HG02798 (cell line): ENCODE measurements around the gene CAMK1G.

ENCODE experiments used
- ATAC-seq: cut with Tn5 transposase; IDR thresholded peaks from one replicate; pipeline ENCODE4 v1.9.1; 2021; ENCODE audit warnings: mild to moderate bottlenecking; ENCODE audit not compliant: unreplicated experiment, poor library complexity

The CAMK1G gene

GRCh38 chr1:209583408-209583807 is at the start of gene CAMK1G:
CAMK1G (plus strand) TSS chr1:209583714; CDS start chr1:209594984, 11,270 bp downstream.
- ATAC-seq, result no peak

- no peak for ATAC-seq
Observed at GRCh38 chr1:209534496-209535250, 48.8 kb upstream of the CAMK1G start.

- no peak for ATAC-seq
Observed at GRCh38 chr1:209536843-209537242, 46.7 kb upstream of the CAMK1G start.

- no peak for ATAC-seq
Observed at GRCh38 chr1:209537336-209538114, 46.0 kb upstream of the CAMK1G start.

- ATAC-seq, result no peak
Observed at GRCh38 chr1:209539576-209539975, 43.9 kb upstream of the CAMK1G start.

- no peak for ATAC-seq
Observed at GRCh38 chr1:209542585-209542984, 40.9 kb upstream of the CAMK1G start.

GRCh38 chr1:209544098-209544497 is 39.4 kb upstream of the CAMK1G start:
- ATAC-seq, result no peak

- ATAC-seq, result no peak
Observed at GRCh38 chr1:209545423-209545822, 38.1 kb upstream of the CAMK1G start.

- no peak for ATAC-seq
Observed at GRCh38 chr1:209546390-209547085, 37.0 kb upstream of the CAMK1G start.

GRCh38 chr1:209547626-209548025 is 35.9 kb upstream of the CAMK1G start:
- ATAC-seq, result no peak

GRCh38 chr1:209549443-209550205 is 33.9 kb upstream of the CAMK1G start:
- ATAC-seq, result no peak

- ATAC-seq, result no peak
Observed at GRCh38 chr1:209550519-209550918, 33.0 kb upstream of the CAMK1G start.

GRCh38 chr1:209552406-209553264 is 30.9 kb upstream of the CAMK1G start:
- ATAC-seq, result no peak

- no peak for ATAC-seq
Observed at GRCh38 chr1:209554761-209555611, 28.5 kb upstream of the CAMK1G start.

GRCh38 chr1:209556162-209556690 is 27.3 kb upstream of the CAMK1G start:
- ATAC-seq, result no peak

- no peak for ATAC-seq
Observed at GRCh38 chr1:209557221-209557620, 26.3 kb upstream of the CAMK1G start.

- no peak for ATAC-seq
Observed at GRCh38 chr1:209560529-209560928, 23.0 kb upstream of the CAMK1G start.

- ATAC-seq, result no peak
Observed at GRCh38 chr1:209560952-209561351, 22.6 kb upstream of the CAMK1G start.
